Spleen (tissue), 7 donors: Measurements from ENCODE around the gene DENND1B.

Experiments used
- POLR2A ChIP-seq, 3 donors: fragments of 450-650 bp; IDR thresholded peaks; one replicate each; pipeline ENCODE4 v1.5.1; 2017; ENCODE audit warnings: antibody characterized with exemption in 3 of 3, mild to moderate bottlenecking in 1 of 3
- POLR2AphosphoS5 ChIP-seq, 3 donors: sonication (generic); formaldehyde crosslinking; IDR thresholded peaks; one replicate each; pipeline ENCODE4 v1.5.1; 2017; ENCODE audit warnings: antibody characterized with exemption in 3 of 3
- TF ChIP-seq, protein P1 (sequence below), 11 experiments: fragments of 200-600 bp in 7 of 11; fragments of 450-650 bp in 4 of 11; sonication (generic) in 4 of 11; IDR thresholded peaks in 8 of 11; conservative IDR thresholded peaks in 3 of 11; 1 replicate in 7 of 11; 2 replicates in 4 of 11; pipeline versions ENCODE4 v1.4.0 to v1.8.0; 2016 to 2021; ENCODE audit warnings: antibody characterized with exemption in 11 of 11, inconsistent platforms in 4 of 11, mild to moderate bottlenecking in 1 of 11
- donor health status: DM: no; HTN: no; CAD: no; lungs with moderate emphysema.
- donor health status: DM: no; HTN: no; CAD: no.
- donor health status: DM: no; HTN: no; CAD: no.

DNA sequence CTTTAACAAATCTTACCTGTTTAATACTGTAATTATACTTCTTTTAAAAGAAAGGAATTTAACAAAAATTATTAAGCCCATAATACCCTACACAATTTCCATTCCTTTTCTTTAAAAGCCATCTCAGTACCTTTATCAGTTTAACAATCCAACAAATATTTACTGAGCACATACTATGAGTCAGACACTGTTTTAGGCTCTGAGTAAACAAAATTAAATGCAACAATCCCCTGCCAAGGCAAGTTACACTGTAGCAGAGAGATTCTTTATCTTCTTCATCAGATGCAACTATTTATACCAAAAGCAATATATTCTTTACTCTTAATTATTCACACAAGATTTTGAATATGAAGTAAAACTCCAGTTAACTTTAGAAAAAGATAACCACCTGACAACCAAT is 12.0 kb downstream of the DENND1B start:
- TF ChIP-seq, protein P1, sequence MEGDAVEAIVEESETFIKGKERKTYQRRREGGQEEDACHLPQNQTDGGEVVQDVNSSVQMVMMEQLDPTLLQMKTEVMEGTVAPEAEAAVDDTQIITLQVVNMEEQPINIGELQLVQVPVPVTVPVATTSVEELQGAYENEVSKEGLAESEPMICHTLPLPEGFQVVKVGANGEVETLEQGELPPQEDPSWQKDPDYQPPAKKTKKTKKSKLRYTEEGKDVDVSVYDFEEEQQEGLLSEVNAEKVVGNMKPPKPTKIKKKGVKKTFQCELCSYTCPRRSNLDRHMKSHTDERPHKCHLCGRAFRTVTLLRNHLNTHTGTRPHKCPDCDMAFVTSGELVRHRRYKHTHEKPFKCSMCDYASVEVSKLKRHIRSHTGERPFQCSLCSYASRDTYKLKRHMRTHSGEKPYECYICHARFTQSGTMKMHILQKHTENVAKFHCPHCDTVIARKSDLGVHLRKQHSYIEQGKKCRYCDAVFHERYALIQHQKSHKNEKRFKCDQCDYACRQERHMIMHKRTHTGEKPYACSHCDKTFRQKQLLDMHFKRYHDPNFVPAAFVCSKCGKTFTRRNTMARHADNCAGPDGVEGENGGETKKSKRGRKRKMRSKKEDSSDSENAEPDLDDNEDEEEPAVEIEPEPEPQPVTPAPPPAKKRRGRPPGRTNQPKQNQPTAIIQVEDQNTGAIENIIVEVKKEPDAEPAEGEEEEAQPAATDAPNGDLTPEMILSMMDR (IDR thresholded peaks at IDR 0.05 in 8 of 11, conservative IDR thresholded peaks at IDR 0.05 in 3 of 11) = no peak
- TF ChIP-seq POLR2A (IDR thresholded peaks at IDR 0.05) = no peak
- TF ChIP-seq POLR2AphosphoS5 (IDR thresholded peaks at IDR 0.05) = no peak
